ENCODE data around the gene KLHDC4. TPM values are rescaled to one million over a fixed set of nuclear protein-coding genes. Genes with fewer than 3 reads are reported as not detected.

The KLHDC4 gene
- total RNA-seq, 1 experiment from 2014 or later, result 50.7 TPM

GRCh38 chr16:87687998-87688529, 77.7 kb downstream of the KLHDC4 start:
- TF ChIP-seq TCF7L2 (IDR thresholded peaks at IDR 0.05; ENCODE audit: low read depth, low read length), result no peak
- no peak for DNase-seq (ENCODE audit: low read depth, low spot score)
- POLR2A ChIA-PET, result no interaction called here
- Histone ChIP-seq H3K27ac (ENCODE audit: low read length) (no peak overlapping the region), H3K9me3 (ENCODE audit: control insufficient read depth, insufficient read depth, low read depth, low read length) (no peaks in the 10 kb centered on the region), H3K27me3 (ENCODE audit: control insufficient read depth, insufficient read depth, low read length) (no peaks in the 10 kb centered on the region), H3K4me3 (ENCODE audit: low read depth in 2 of 2, low read length in 2 of 2) (no peak overlapping the region), H3K36me3 (ENCODE audit: control insufficient read depth, insufficient read depth, low read length) (no peaks in the 10 kb centered on the region), H3K4me1 (ENCODE audit: control insufficient read depth, insufficient read depth, low read length) (no peaks in the 10 kb centered on the region)
- intact Hi-C loops (cut with micrococcal nuclease; ENCODE audit: unreplicated experiment), result no loop called here
- in situ Hi-C loops (cut with HindIII; ENCODE audit: low pct_unique_long_range_greater_than_20kb, low sequenced_read_pairs), result no loop called here
- no peak for ATAC-seq
- no TSS peak for BruUV-seq (replicated peaks)
- CTCF ChIA-PET, result no interaction called here

GRCh38 chr16:87687126-87687910, 78.5 kb downstream of the KLHDC4 start:
- ChIA-PET CTCF (no interaction called here), POLR2A (no interaction called here)
- Histone ChIP-seq H3K36me3 (ENCODE audit: control insufficient read depth, insufficient read depth, low read length) (no peaks in the 10 kb centered on the region), H3K27ac (ENCODE audit: low read length) (no peak overlapping the region), H3K4me1 (ENCODE audit: control insufficient read depth, insufficient read depth, low read length) (no peaks in the 10 kb centered on the region), H3K27me3 (ENCODE audit: control insufficient read depth, insufficient read depth, low read length) (no peaks in the 10 kb centered on the region), H3K4me3 (ENCODE audit: low read depth in 2 of 2, low read length in 2 of 2) (no peak overlapping the region), H3K9me3 (ENCODE audit: control insufficient read depth, insufficient read depth, low read depth, low read length) (no peaks in the 10 kb centered on the region)
- DNase-seq (ENCODE audit: low read depth, low spot score) (no peak), ATAC-seq (no peak)
- BruUV-seq (replicated peaks), result no TSS peak
- in situ Hi-C loops (cut with HindIII; ENCODE audit: low pct_unique_long_range_greater_than_20kb, low sequenced_read_pairs), result no loop called here
- intact Hi-C loops (cut with micrococcal nuclease; ENCODE audit: unreplicated experiment), result no loop called here
- no peak for TF ChIP-seq CTCF (IDR thresholded peaks at IDR 0.05)
- TF ChIP-seq POLR2AphosphoS5 (IDR thresholded peaks at IDR 0.05; ENCODE audit: low read depth, low read length), result no peak
- no peak for TF ChIP-seq SIN3A (IDR thresholded peaks at IDR 0.05; ENCODE audit: borderline replicate concordance, insufficient read depth, low read depth, low read length)
- TF ChIP-seq TCF7L2 (IDR thresholded peaks at IDR 0.05; ENCODE audit: low read depth, low read length), result no peak
- TF ChIP-seq REST (IDR thresholded peaks at IDR 0.05; ENCODE audit: insufficient read depth in 1 of 2, low read depth in 2 of 2, low read length in 1 of 2), result no peak

- TF ChIP-seq TCF7L2 (IDR thresholded peaks at IDR 0.05; ENCODE audit: low read depth, low read length), result no peak
- no peak for TF ChIP-seq POLR2AphosphoS5 (IDR thresholded peaks at IDR 0.05; ENCODE audit: low read depth, low read length)
- no peak for TF ChIP-seq REST (IDR thresholded peaks at IDR 0.05; ENCODE audit: insufficient read depth in 1 of 2, low read depth in 2 of 2, low read length in 1 of 2)
- TF ChIP-seq SIN3A (IDR thresholded peaks at IDR 0.05; ENCODE audit: borderline replicate concordance, insufficient read depth, low read depth, low read length), result no peak
- no peak for TF ChIP-seq CTCF (IDR thresholded peaks at IDR 0.05)
- no peak for DNase-seq (ENCODE audit: low read depth, low spot score)
- H3K4me3 ChIP-seq (ENCODE audit: low read depth in 2 of 2, low read length in 2 of 2), result no peak overlapping the region
- in situ Hi-C loops (cut with HindIII; ENCODE audit: low pct_unique_long_range_greater_than_20kb, low sequenced_read_pairs) (no loop called here), intact Hi-C loops (cut with micrococcal nuclease; ENCODE audit: unreplicated experiment) (no loop called here)
- H3K27me3 ChIP-seq (ENCODE audit: control insufficient read depth, insufficient read depth, low read length), result no peaks in the 10 kb centered on the region
- BruUV-seq (replicated peaks), result no TSS peak
- no peaks in the 10 kb centered on the region for H3K36me3 ChIP-seq (ENCODE audit: control insufficient read depth, insufficient read depth, low read length)
- ChIA-PET POLR2A (no interaction called here), CTCF (no interaction called here)
- no peak overlapping the region for H3K27ac ChIP-seq (ENCODE audit: low read length)
- no peaks in the 10 kb centered on the region for H3K4me1 ChIP-seq (ENCODE audit: control insufficient read depth, insufficient read depth, low read length)
- ATAC-seq, result no peak
- H3K9me3 ChIP-seq (ENCODE audit: control insufficient read depth, insufficient read depth, low read depth, low read length), result no peaks in the 10 kb centered on the region
Measured at GRCh38 chr16:87686697-87687096, 79.1 kb downstream of the KLHDC4 start.
